Skeletal muscle cell (primary cell): ENCODE results near the gene QRICH2.
"Not testable (repeated sequence)": the region's sequence is repeated elsewhere in the genome, so short reads cannot be mapped to it uniquely, and the experiment has no call there.

Source experiments
- DNase-seq: peaks from one replicate; pipeline ENCODE4 v3.0.0-alpha.2; 2010; ENCODE audit warnings: low read depth
- H3K4me3 ChIP-seq: 2 replicates; pipeline ENCODE4 v1.5.1; 2011; ENCODE audit warnings: low read depth, mild to moderate bottlenecking, control low read depth, low read length, moderate library complexity

The QRICH2 gene

DNA sequence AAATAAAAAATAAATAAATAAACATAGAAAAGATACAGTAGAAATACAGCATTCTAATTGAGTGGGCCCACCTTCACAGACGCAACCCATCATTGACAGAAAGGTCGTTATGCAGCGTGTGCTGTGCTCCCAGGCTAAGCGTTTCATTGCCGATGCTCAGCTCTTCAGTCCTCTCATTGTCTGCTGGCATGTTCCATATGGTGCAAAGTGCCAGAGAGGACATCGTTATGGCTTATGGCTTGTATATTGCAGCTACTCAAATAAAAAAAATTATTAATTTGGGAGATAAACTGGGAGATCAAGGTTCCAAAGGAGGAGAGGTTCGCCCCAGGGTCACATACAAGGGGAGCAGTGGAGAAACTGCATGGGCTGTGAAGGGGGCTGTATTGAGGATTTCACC is 54.2 kb downstream of the QRICH2 start:
- DNase-seq: no peak
- H3K4me3 ChIP-seq: no peak overlapping the region

DNA sequence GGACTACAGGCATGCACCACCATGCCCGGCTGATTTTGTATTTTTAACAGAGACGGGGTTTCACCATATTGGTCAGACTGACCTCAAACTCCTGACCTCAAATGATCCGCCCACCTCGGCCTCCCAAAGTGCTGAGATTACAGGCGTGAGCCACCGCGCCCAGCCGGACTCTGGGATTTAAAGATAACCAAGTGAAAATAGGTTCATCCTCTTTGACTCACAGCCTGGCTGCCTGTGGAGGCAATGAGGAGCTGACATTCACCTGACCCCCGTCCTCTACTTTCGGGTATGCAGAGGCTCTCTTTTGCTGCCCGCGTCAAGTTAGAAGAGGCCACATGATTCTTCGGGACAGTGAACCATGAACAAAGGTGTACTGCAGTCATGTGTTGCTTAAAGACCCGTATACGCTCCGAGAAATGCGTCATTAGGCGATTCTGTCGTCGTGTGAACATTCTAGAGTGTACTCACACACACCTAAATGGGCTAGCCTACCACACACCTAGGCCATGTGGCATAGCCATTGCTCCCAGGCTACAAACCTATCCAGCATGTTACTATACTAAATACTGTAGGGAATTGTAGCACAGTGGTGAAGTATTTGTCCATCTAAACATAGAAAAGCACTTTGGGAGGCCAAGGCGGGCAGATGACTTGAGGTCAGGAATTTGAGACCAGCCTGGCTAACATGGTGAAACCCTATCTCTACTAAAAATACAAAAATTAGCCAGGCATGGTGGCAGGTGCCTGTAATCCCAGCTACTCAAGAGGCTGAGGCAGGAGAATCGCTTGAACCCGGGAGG is 54.9 kb downstream of the QRICH2 start:
- DNase-seq, H3K4me3 ChIP-seq: not testable (repeated sequence)

- DNase-seq: peak; percentile 86
- no peak overlapping the region for H3K4me3 ChIP-seq
Observed at GRCh38 chr17:76252040-76252954, 55.8 kb downstream of the QRICH2 start.

GRCh38 chr17:76251478-76252039 is 56.5 kb downstream of the QRICH2 start:
- no peak for DNase-seq
- no peak overlapping the region for H3K4me3 ChIP-seq

- no peak overlapping the region for H3K4me3 ChIP-seq
- DNase-seq: no peak
Observed at GRCh38 chr17:76250141-76250540, 57.9 kb downstream of the QRICH2 start.

DNA sequence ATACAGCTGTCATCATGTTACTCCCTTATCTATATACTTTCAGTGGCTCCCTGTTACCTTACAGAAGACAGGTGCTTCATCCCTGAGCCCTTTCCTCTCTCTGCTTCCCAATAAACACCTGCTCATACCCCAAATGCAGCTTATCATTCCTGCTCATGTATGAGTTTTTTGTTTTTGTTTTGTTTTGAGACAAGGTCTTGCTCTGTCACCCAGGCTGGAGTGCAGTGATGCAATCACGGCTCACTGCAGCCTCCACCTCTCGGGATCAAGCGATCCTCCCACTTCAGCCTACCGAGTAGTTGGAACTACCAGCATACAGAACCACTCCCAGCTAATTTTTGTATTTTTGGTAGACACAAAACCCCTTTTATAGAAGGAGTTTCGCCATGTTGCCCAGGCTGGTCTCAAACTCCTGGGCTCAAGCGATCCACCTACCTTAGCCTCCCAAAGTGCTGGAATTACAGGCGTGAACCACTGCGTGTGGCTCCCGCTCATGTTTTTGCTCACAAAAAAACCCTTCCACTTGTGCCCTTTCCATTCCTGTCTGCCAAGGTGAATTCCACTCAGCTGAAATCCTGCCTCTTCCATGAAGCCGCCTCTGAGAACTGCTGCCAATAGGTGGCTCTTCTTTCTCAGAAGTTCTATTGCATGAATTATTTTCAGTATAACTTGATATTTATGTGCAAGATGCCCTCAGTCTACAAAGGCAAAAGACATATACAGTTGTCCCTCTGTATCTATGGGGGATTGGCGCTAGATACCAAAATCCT is 59.9 kb downstream of the QRICH2 start:
- DNase-seq: no peak
- H3K4me3 ChIP-seq: no peak overlapping the region

- DNase-seq: no peak
- H3K4me3 ChIP-seq: no peak overlapping the region
Observed at GRCh38 chr17:76247304-76247703, 60.8 kb downstream of the QRICH2 start.

DNA sequence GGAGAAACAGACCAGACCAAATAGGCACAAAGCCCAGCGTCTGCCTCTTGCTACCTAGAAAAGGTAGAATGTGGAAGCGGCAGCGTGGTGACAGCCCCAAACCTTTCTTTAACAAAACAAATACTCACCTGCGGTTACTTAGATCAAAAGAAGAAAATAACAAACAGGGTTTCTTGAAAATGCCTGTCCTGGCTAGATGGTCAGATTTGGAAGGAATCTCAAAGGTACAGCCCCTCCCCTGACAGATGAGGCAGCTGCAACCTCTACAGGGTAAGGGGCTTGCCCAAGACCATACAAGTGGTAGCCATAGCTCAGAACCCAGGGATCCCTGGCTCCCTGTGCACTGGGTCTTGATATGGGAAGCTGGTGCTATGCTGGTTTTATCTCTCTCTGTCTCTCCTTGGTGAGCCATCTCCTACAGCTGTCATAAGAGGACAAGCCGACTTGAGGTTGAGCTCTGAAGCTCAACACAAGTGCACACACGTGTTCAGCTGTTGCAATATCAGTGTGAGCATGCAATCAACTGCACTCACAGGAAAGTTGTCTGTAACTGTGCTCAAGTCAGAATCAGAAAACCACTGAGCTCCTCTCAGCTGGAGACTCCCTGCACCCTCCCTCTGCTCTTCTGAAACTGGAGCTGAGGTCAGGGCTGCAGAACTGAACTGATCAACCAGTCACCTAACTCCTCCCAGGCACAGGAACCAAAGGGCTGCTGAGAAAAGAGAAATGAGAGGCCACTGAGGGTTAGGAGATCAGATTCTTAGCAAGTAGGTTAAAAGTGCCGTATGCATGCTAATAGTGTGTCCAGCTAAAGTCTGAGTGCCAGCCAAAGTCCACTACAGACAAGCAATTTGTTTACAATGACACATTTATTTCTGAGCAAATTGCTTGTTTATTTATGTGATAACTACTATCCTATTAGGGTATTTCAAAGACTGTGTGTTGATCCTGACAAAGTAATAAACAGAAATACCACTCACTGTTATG is 61.7 kb downstream of the QRICH2 start:
- no peak overlapping the region for H3K4me3 ChIP-seq
- DNase-seq: peak; percentile 78

DNA sequence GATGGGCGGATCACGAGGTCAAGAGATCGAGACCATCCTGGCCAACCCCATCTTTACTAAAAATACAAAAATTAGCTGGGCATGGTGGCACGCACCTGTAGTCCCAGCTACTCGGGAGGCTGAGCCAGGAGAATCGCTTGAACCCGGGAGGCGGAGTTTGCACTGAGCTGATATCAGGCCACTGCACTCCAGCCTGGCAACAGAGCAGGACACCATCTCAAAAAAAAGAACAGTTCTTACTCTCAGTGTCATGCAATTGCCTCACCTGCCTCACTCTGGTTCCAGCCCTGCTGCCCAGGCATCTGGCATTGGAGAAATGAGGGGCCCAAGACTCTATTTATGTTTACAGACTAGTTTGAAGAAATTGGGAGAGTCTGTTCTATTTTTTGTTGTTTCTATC is 63.4 kb downstream of the QRICH2 start:
- not testable (repeated sequence) for H3K4me3 ChIP-seq, DNase-seq

DNA sequence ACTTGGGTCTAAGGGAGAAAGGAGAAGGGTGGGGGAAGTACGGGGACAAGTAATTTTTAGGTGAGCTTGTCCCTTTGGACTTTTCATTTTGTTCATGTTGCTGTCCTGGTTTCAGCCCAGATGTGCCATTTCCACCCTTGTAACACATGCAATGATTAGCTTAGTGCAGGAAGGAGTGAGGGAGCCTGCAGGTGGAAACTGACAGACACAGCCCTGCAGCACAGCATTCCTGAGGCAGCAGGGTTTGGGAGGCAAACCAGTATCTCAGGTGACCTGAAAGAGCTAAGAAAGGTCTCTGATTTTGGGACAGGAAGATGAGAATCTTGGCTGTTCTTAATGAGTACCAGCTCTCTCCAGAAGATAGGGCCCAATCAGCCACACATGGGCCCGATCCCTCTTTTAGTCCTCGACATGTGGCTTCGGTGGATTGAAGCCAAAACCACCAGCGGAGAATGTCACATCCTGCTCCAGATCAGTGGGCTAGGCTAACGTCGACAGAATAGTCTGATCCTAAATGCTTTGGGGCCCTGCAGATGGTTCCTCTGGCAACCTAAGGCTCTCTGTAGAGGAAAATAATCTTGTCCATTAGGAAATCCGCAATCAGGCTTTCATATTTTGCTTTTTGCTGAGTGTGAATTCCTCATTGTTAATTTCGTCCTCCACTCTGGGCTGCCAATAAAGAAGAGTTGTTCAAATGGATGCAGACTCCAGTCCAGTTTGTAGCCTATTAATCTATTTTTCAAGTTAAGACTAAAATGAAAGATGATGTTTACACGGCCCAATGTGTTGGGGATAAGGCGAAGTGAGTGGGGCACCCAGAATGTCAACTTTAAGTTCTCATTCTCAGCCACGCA is 64.0 kb downstream of the QRICH2 start:
- no peak for DNase-seq
- no peak overlapping the region for H3K4me3 ChIP-seq

DNA sequence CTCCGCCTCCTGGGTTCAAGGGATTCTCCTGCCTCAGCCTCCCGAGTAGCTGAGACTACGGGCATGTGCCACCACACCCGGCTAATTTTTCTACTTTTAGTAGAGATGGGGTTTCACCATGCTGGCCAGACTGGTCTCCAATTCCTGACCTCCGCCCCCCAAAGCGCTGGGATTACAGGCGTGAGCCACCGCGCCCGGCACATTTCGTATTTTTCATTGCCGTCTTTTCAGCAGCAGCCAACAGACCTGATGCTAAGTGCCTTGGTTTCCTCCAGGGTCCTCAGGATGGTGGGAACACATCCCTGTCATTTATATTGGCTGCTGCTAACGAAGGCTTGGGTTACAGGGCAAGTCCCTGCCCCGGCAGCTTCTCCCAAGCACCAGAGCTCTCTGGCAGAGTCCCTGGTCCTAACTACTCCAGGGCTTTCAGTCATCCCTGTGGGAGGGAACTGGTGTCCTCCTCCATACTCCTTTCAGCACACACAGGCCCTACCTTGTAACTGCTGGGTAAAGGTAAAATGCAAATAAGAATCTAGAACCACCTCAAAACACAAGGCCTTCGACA is 66.3 kb downstream of the QRICH2 start:
- no peak for DNase-seq
- H3K4me3 ChIP-seq: no peak overlapping the region

DNA sequence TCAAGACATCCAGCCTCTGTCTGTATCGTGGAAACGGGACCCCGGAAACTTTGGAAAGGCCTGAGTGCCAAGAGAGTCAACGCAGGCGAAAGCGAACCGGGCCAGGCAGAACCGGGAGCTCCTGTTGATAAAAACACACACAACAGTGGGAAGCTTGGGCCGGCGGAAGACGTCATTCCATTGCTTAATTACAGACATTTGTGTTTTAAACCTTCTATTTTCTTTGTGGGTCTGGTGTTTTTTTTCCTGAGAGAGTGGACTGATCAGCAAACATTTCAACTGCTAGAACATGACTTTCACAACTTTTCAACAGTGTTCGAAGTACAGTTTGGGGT is 66.9 kb downstream of the QRICH2 start:
- peak overlapping the region; percentile 60 for H3K4me3 ChIP-seq
- no peak for DNase-seq

- H3K4me3 ChIP-seq: peak within 1 kb of the TSS; percentile 60
- no peak for DNase-seq
Observed at GRCh38 chr17:76240461-76241203, 67.4 kb downstream of the QRICH2 start, which contains the start of gene RNF157. RNF157 (minus strand) TSS chr17:76240493; CDS start chr17:76240240, 253 bp downstream.

DNA sequence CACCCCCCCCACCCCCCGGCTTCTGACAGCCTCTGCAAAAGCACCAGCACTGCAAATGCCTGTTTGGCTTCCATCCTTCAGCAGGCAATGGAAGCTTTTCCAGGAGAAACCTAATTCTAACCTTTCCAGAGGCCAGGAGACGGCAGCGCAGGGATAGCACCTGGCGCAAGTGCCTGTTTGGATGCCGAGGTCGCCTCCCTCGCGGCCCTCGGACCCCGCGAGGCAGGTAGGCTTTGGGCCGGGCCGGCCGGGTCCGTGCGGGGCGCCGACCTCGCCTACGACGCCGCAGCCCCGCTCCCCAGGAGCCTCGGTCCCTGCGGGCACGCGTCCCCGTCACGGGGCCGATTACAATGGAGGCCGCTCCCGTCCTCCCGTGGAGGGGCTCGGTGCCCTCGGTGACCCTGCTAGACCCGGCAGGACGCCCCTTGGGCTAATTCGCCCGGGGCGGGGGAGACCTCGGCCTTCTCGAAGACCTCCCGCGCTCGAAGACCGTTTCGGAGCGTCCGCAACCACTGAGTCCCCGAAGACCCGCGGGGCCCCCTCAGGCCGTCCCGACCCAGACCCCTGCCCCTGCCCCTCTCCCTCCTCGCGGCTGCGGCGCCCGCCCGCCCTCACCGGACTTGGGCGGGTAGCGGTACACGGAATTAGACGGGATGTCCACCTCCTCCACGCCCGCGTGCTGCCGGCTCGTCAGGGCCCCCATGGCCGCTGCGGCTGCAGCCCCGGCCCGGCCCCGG is 68.4 kb downstream of the QRICH2 start:
- no peak for DNase-seq
- H3K4me3 ChIP-seq: peak overlapping the region; percentile 35

GRCh38 chr17:76238847-76239537 is 69.1 kb downstream of the QRICH2 start:
- no peak for DNase-seq
- no peak overlapping the region for H3K4me3 ChIP-seq
